NCI-H460 (cell line): ENCODE results near the gene CELA2A. TPM values are rescaled to one million over a fixed set of nuclear protein-coding genes. Genes with fewer than 3 reads are reported as not detected.
"Not testable (repeated sequence)": the region's sequence is repeated elsewhere in the genome, so short reads cannot be mapped to it uniquely, and the experiment has no call there.

Experiments
- DNase-seq: peaks from one replicate; pipeline ENCODE4 v3.0.0-alpha.2; 2016; ENCODE audit warnings: low read depth; ENCODE audit errors: extremely low read depth
- total RNA-seq: library from RNA; depleted of rRNA; stranded (reverse); fragments of >200 nt; shearing (Covaris generic); gene quantifications from 2 replicates; pipeline ENCODE4 v1.2.3, GENCODE V29; 2014

The CELA2A gene
- total RNA-seq, 1 experiment from 2014 or later: not detected

GRCh38 chr1:15424146-15424667 lies 32.3 kb upstream of the CELA2A start:
- no peak for DNase-seq

GRCh38 chr1:15424981-15425380 lies 31.6 kb upstream of the CELA2A start:
- no peak for DNase-seq

GRCh38 chr1:15425521-15425920 lies 31.0 kb upstream of the CELA2A start:
- no peak for DNase-seq

GRCh38 chr1:15425958-15426357 lies 30.6 kb upstream of the CELA2A start:
- DNase-seq: no peak

DNA sequence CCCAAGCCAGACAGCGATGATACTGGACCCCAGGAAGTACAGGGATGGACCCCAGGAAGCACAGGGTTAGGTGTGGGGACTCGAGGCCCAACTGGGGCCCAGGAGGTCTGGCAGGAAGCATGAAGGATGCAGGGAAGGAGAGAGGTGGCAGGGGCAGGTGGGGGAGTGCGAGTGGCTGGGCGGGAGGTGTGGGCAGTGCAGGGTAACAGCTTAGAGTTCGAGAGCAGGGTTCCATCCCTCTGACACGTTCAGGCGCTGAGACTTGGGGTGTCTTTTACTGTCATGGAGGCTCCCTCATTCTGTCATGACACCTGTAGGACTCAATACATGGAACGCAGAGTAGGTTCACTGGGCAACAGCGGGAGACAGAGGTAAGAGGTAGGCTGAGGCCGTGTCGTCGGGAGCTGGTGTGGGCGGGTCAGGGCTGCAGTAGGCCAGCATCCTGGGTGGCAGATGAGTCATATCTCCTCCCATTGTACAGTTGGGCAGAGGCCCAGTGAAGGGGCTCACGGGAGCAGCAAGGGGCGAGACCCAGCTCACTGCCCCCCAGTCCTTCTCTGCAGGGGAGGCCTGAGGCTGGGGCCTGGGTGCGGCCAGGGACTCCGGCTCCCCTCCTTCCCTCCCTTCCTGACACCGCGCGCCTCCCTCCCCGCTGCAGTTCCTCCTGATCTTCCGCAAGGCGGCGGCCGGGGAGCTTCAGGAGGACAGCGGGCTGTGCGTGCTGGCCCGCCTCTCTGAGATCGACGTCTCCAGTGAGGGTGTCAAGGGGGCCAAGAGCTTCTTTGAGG lies 29.8 kb upstream of the CELA2A start:
- DNase-seq: peak; percentile 67

DNA sequence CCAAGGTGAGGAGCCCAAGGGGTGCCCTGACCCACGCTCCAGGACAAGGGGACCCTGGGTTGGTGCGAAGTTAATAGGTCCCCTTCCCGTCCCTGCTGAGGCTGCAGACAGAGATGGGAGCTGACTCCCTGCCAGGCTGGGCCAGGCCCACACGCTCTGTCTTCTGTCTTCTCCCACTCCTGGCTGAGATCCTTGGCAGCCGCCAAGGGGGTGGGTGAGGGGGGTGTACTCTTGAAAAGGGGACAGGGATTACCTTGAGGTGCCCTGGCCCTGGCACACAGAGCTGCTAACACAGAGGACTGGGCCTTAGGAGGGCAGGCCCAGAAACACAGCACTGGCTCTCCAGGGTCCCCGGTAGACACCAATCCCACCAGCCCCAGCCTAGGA lies 29.3 kb upstream of the CELA2A start:
- DNase-seq: no peak

GRCh38 chr1:15428252-15428651 lies 28.3 kb upstream of the CELA2A start:
- not testable (repeated sequence) for DNase-seq

DNA sequence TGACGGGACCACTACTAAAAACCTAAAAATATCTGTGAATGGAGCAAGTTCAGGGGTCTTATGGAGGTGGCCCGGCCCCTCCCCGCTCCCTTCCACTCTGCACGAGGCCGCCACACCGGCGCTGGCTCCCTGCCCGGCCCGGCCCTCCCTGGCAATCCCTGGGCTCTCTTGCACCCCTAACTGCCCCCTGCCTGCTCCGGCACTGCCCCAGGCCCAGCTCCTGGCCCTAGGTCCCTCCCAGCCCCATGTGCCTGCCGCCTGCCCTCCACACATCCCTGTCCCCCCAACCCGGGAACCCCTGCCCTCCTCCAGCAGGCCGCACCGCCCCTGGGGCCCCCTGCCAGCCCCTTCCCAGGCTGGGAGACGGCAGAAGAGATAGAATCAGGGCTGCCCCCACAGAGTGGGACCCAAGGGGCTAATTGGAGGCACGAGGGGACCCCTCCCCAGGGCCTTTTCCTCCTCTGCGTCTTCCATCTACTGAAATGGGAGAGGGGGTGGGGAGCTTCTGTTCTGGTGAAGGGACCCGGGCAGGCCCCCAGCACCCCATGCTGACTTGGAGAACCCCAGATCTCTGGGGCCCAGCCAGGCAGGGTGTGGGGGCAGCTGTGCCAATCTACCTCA lies 27.6 kb upstream of the CELA2A start:
- DNase-seq: no peak

DNA sequence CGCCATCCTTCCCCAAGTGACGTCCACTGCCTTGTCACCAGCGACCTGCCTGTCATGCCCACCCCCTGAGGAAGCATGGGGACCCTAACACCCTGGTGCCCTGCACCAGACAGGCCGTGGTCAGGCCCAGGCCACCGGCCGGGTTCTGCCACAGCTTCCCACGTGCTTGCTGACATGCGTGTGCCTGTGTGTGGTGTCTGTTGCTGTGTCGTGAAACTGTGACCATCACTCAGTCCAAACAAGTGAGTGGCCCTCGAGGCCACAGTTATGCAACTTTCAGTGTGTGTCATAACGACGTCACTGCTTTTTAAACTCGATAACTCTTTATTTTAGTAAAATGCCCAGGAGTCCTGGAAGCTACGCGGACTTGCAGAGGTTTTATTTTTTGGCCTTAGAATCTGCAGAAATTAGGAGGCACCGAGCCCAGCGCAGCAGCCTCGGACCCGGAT lies 26.8 kb upstream of the CELA2A start:
- no peak for DNase-seq

- no peak for DNase-seq
Observed at GRCh38 chr1:15430787-15431570, 25.6 kb upstream of the CELA2A start.

GRCh38 chr1:15431571-15431948 lies 25.0 kb upstream of the CELA2A start:
- DNase-seq: no peak

DNA sequence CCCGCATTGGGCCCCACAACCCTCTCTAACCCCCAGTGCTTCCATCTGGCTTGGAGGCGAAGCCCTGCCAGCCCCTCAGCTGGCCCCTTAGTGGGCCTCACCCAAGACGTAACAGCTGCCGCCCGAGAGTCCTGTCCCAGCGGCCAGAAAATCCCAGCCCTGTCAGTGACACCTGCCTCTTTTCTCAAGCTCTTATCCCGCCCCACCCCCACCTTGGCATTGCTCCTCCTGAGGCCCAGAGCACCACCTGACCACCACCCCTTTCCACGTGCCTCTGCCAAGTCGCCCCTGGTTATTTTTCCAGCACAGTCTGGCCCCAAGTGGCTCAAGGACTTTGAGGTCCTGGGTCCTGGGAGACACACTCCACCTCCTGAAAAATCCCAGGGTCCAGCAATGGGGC lies 24.2 kb upstream of the CELA2A start:
- no peak for DNase-seq

- DNase-seq: no peak
Observed at GRCh38 chr1:15433471-15433870, 23.1 kb upstream of the CELA2A start.

- not testable (repeated sequence) for DNase-seq
Observed at GRCh38 chr1:15434739-15435138, 21.8 kb upstream of the CELA2A start.

- no peak for DNase-seq
Observed at GRCh38 chr1:15435239-15436077, 21.1 kb upstream of the CELA2A start.

DNA sequence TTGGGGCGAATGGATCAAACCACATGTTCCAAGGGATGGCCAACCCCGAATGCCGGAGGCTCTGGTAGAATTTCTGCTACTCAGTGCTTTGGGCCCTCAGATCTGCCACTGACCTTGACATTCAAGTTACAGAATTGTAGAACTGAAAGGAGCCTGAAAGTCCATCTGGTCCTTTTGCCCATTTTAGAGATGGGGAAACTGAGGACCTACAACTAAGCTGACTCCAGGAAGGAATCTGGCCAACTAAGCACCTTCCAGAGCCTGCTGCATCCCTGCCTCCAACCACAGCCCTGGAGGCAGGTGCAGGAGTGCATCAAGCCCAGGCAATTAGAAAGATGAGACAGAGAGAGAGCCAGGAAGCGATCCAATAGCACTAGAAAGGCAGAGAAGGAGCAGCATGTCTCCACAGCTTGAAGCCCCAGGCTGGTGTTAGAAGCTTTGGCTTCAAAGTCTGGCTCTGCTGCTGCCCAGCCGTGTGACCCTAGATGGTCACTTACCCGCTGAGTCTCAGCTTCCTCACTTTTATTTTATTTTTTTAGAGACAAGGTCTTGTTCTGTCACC lies 19.6 kb upstream of the CELA2A start:
- DNase-seq: no peak

DNA sequence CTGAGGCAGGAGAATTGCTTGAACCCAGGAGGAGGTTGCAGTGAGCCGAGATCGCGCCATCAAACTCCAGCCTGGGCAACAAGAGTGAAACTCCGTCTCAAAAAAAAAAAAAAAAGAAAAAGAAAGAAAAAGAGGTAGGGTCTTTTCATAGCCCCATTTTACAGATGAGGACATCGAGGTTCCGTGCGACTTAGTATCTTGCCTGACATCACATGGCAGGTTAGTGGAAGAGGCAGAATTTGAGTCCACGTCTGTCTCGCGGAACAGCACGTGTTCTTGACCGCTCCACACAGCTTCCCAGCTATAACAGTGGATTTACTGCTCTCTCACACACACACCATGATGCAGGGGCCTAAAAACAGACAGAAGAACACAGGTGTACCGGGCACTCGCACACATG lies 17.2 kb upstream of the CELA2A start:
- no peak for DNase-seq

DNA sequence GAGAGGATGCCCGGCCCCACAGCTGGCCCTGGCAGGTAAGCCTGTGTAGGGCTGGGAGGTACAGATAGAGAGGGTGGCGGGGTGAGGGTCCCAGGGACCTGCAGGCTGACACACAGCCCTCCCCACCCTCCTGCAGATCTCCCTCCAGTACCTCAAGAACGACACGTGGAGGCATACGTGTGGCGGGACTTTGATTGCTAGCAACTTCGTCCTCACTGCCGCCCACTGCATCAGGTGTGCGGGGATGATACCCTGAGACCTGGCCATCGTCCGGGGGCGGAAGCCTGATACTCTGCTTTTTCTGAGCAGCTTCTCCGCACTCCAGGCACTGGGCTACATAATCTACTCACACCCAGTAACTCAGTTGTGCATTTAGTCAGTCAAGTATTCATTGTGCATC lies 16.2 kb upstream of the CELA2A start:
- DNase-seq: no peak

GRCh38 chr1:15441247-15441646 lies 15.3 kb upstream of the CELA2A start:
- no peak for DNase-seq

GRCh38 chr1:15442119-15442518 lies 14.4 kb upstream of the CELA2A start:
- DNase-seq: no peak
